ENCODE data around the gene DDX46. TPM values are rescaled to one million over a fixed set of nuclear protein-coding genes. Genes with fewer than 3 reads are reported as not detected.

Gene DDX46
- total RNA-seq, 1 experiment from 2014 or later, result 128 TPM

DNA sequence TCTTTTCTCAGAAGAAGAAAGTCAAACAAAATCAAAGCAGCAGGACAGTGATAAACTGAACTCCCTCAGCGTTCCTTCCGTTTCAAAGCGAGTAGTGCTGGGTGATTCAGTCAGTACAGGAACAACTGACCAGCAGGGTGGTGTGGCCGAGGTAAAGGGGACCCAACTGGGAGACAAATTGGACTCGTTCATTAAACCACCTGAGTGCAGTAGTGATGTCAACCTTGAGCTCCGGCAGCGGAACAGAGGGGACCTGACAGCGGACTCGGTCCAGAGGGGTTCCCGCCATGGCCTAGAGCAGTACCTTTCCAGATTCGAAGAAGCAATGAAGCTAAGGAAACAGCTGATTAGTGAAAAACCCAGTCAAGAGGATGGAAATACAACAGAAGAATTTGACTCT is 17.5 kb upstream of the DDX46 start:
- no peaks in the 10 kb centered on the region for H3K9me3 ChIP-seq (ENCODE audit: low read depth, low read length, poor library complexity, severe bottlenecking)
- H3K4me1 ChIP-seq (ENCODE audit: insufficient read depth, low read length, poor library complexity, severe bottlenecking), result peaks cover 6% of the 10 kb centered on the region
- H3K27ac ChIP-seq (ENCODE audit: low read depth, low read length, poor library complexity, severe bottlenecking), result no peak overlapping the region
- no peak for DNase-seq (ENCODE audit: low spot score)
- no peaks in the 10 kb centered on the region for H3K27me3 ChIP-seq (replicated peaks; ENCODE audit: insufficient read depth, low read depth, low read length, poor library complexity)
- CTCF ChIA-PET, result no interaction called here
- POLR2A ChIA-PET (ENCODE audit: low non-redundant PET), result no interaction called here
- no TSS peak for BruUV-seq (replicated peaks)
- TF ChIP-seq, protein P1, sequence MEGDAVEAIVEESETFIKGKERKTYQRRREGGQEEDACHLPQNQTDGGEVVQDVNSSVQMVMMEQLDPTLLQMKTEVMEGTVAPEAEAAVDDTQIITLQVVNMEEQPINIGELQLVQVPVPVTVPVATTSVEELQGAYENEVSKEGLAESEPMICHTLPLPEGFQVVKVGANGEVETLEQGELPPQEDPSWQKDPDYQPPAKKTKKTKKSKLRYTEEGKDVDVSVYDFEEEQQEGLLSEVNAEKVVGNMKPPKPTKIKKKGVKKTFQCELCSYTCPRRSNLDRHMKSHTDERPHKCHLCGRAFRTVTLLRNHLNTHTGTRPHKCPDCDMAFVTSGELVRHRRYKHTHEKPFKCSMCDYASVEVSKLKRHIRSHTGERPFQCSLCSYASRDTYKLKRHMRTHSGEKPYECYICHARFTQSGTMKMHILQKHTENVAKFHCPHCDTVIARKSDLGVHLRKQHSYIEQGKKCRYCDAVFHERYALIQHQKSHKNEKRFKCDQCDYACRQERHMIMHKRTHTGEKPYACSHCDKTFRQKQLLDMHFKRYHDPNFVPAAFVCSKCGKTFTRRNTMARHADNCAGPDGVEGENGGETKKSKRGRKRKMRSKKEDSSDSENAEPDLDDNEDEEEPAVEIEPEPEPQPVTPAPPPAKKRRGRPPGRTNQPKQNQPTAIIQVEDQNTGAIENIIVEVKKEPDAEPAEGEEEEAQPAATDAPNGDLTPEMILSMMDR (conservative IDR thresholded peaks at IDR 0.05; ENCODE audit: low read depth, low read length), result no peak
- no peak for TF ChIP-seq EZH2 (IDR thresholded peaks at IDR 0.05; ENCODE audit: borderline replicate concordance, low read depth, low read length, poor library complexity, severe bottlenecking)
- peaks cover 13% of the 10 kb centered on the region for H3K36me3 ChIP-seq (ENCODE audit: insufficient read depth, low read length, poor library complexity, severe bottlenecking)
- intact Hi-C loops (cut with micrococcal nuclease; ENCODE audit: unreplicated experiment), result no loop called here
- H3K4me3 ChIP-seq (ENCODE audit: low read depth, low read length, poor library complexity, severe bottlenecking), result no peak overlapping the region

DNA sequence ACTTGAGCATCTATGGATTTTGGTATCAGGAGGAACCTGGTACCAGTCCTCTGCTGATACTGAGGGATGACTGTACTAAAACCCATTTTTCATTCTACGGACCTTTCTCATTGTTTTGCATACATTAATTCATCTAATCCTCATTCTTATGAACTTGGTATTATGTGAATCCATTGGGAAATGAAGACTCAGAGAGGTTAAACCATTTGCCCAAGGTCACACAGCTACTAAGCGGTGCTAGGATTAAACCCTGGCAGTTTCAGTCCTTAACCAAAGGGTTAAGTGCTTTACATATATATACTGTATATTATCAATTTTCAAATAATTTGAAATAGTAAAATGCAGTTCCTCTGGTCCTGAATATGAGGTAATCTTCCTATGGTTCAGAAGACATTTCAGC is 16.4 kb upstream of the DDX46 start:
- TF ChIP-seq, protein P1 (conservative IDR thresholded peaks at IDR 0.05; ENCODE audit: low read depth, low read length), result no peak
- no peak for TF ChIP-seq EZH2 (IDR thresholded peaks at IDR 0.05; ENCODE audit: borderline replicate concordance, low read depth, low read length, poor library complexity, severe bottlenecking)
- intact Hi-C loops (cut with micrococcal nuclease; ENCODE audit: unreplicated experiment), result no loop called here

DNA sequence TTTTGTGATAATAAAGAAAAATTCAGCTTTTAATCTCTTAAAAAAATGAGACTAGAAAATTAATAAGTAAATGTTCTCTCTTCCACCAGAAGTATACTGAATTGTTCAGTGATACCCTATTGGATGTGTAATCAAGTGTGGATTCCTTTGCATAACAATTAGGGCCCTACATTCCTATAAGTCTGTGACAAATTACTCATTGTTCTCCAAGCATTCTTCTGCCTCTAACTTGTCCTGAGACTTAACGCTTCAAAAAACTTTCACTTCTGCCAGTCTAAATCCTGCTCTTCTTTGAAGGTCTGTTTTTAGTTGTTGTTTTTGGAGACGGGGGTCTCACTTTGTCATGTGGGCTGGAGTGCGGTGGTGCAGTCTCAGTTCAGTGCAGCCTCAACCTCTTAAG is 9.2 kb upstream of the DDX46 start:
- DNase-seq (ENCODE audit: low spot score), result no peak
- TF ChIP-seq, protein P1 (conservative IDR thresholded peaks at IDR 0.05; ENCODE audit: low read depth, low read length), result no peak
- TF ChIP-seq EZH2 (IDR thresholded peaks at IDR 0.05; ENCODE audit: borderline replicate concordance, low read depth, low read length, poor library complexity, severe bottlenecking), result no peak
- POLR2A ChIA-PET (ENCODE audit: low non-redundant PET), result no interaction called here
- Histone ChIP-seq H3K27ac (ENCODE audit: low read depth, low read length, poor library complexity, severe bottlenecking) (no peak overlapping the region), H3K36me3 (ENCODE audit: insufficient read depth, low read length, poor library complexity, severe bottlenecking) (peaks cover 10% of the 10 kb centered on the region), H3K4me3 (ENCODE audit: low read depth, low read length, poor library complexity, severe bottlenecking) (no peak overlapping the region), H3K4me1 (ENCODE audit: insufficient read depth, low read length, poor library complexity, severe bottlenecking) (no peaks in the 10 kb centered on the region), H3K27me3 (replicated peaks; ENCODE audit: insufficient read depth, low read depth, low read length, poor library complexity) (no peaks in the 10 kb centered on the region), H3K9me3 (ENCODE audit: low read depth, low read length, poor library complexity, severe bottlenecking) (no peaks in the 10 kb centered on the region)
- CTCF ChIA-PET, result interaction anchor here (0.6 kb wide), 1 partner anchor 137 kb away, joined by 5 read pairs; no protein-coding TSS in a partner anchor
- intact Hi-C loops (cut with micrococcal nuclease; ENCODE audit: unreplicated experiment), result no loop called here
- BruUV-seq (replicated peaks), result no TSS peak

More for the DNA sequence above, 16.4 kb upstream of the DDX46 start:
- ChIA-PET CTCF (no interaction called here), POLR2A (ENCODE audit: low non-redundant PET) (no interaction called here)
- Histone ChIP-seq H3K4me3 (ENCODE audit: low read depth, low read length, poor library complexity, severe bottlenecking) (no peak overlapping the region), H3K36me3 (ENCODE audit: insufficient read depth, low read length, poor library complexity, severe bottlenecking) (peaks cover 13% of the 10 kb centered on the region), H3K27me3 (replicated peaks; ENCODE audit: insufficient read depth, low read depth, low read length, poor library complexity) (no peaks in the 10 kb centered on the region), H3K9me3 (ENCODE audit: low read depth, low read length, poor library complexity, severe bottlenecking) (no peaks in the 10 kb centered on the region), H3K27ac (ENCODE audit: low read depth, low read length, poor library complexity, severe bottlenecking) (no peak overlapping the region), H3K4me1 (ENCODE audit: insufficient read depth, low read length, poor library complexity, severe bottlenecking) (peaks cover 6% of the 10 kb centered on the region)
- no TSS peak for BruUV-seq (replicated peaks)
- DNase-seq (ENCODE audit: low spot score), result no peak

All from A673 (cell line).